HepG2 (cell line): ENCODE measurements around the gene AJM1. TPM values are rescaled to one million over a fixed set of nuclear protein-coding genes. Genes with fewer than 3 reads are reported as not detected.
A peak's percentile ranks its signal among the peaks of the same experiment; 100 is the strongest.

Experiments used
- BRCA1 ChIP-seq: sonication (generic); formaldehyde crosslinking; IDR thresholded peaks from 2 replicates; pipeline ENCODE4 v1.4.0; 2020; ENCODE audit warnings: missing genetic modification reagents
- FOXK1 ChIP-seq: sonication (generic); formaldehyde crosslinking; IDR thresholded peaks from 2 replicates; pipeline ENCODE4 v1.4.0; 2020; ENCODE audit warnings: low read depth, missing genetic modification reagents, borderline replicate concordance
- NR2F1 ChIP-seq, 2 experiments: fragments of 450-650 bp in 1 of 2; formaldehyde crosslinking in 1 of 2; IDR thresholded peaks; 2 replicates each; pipeline versions ENCODE4 v1.5.0 to v1.6.1; 2016 to 2020; ENCODE audit warnings: mild to moderate bottlenecking in 1 of 2, missing compliant biosample characterization in 1 of 2, missing genetic modification reagents in 1 of 2, moderate library complexity in 1 of 2
- RBFOX2 ChIP-seq: fragments of 200-400 bp; formaldehyde crosslinking; IDR thresholded peaks from 2 replicates; pipeline ENCODE4 v1.6.1; 2017; ENCODE audit warnings: low read depth, mild to moderate bottlenecking, low read length
- YEATS2 ChIP-seq: sonication (generic); formaldehyde crosslinking; IDR thresholded peaks from 2 replicates; pipeline ENCODE4 v1.4.0; 2020; ENCODE audit warnings: missing genetic modification reagents, borderline replicate concordance
- ZFP36L2 ChIP-seq: sonication (generic); formaldehyde crosslinking; IDR thresholded peaks from 2 replicates; pipeline ENCODE4 v1.4.0; 2020; ENCODE audit warnings: missing genetic modification reagents
- ZNF329 ChIP-seq: sonication (generic); formaldehyde crosslinking; IDR thresholded peaks from 2 replicates; pipeline ENCODE4 v1.9.0; 2021; ENCODE audit warnings: low read depth, mild to moderate bottlenecking, missing genetic modification reagents
- ZNF737 ChIP-seq: sonication (generic); formaldehyde crosslinking; IDR thresholded peaks from 2 replicates; pipeline ENCODE4 v1.5.0; 2020; ENCODE audit warnings: missing genetic modification reagents, mild to moderate bottlenecking, borderline replicate concordance
- polyA plus RNA-seq, 8 experiments: library from polyadenylated mRNA; depleted of rRNA in 3 of 8; stranded (reverse) in 7 of 8; unstranded in 1 of 8; fragments of >200 nt; fragmentation: Illumina TruSeq in 4 of 8; extraction: Trizol in 4 of 8; gene quantifications; 2 replicates each; pipeline versions ENCODE4 v1.2.1 to v1.2.3, GENCODE V29; 2011 to 2016; ENCODE audit warnings: low read depth in 4 of 8, missing spikeins in 1 of 8, mixed read lengths in 1 of 8; ENCODE audit not compliant: insufficient read depth in 1 of 8
- total RNA-seq, 5 experiments: library from RNA; depleted of rRNA; stranded (reverse); fragments of >200 nt; fragmentation: Illumina TruSeq; extraction: Trizol; gene quantifications; 2 replicates each; pipeline ENCODE4 v1.2.3, GENCODE V29; 2016; ENCODE audit warnings: low read depth in 1 of 5
- TF ChIP-seq, protein P1 (sequence below): sonication (generic); formaldehyde crosslinking; IDR thresholded peaks from 2 replicates; pipeline ENCODE4 v1.4.0; 2020; ENCODE audit warnings: missing genetic modification reagents
- TF ChIP-seq, protein P2 (sequence below): sonication (generic); formaldehyde crosslinking; IDR thresholded peaks from 2 replicates; pipeline ENCODE4 v1.8.0; 2022; ENCODE audit warnings: mild to moderate bottlenecking, missing genetic modification reagents; ENCODE audit not compliant: insufficient replicate concordance
- TF ChIP-seq, protein P3 (sequence below), 2 experiments: sonication (generic) in 1 of 2; formaldehyde crosslinking in 1 of 2; IDR thresholded peaks; 2 replicates each; pipeline versions ENCODE4 v1.4.0 to v1.6.1; 2018 to 2020; ENCODE audit warnings: missing genetic modification reagents in 2 of 2, borderline replicate concordance in 1 of 2, low read depth in 1 of 2, mild to moderate bottlenecking in 1 of 2, missing biosample characterization in 1 of 2
- TF ChIP-seq, protein P4 (sequence below): sonication (generic); formaldehyde crosslinking; IDR thresholded peaks from 2 replicates; pipeline ENCODE4 v1.5.0; 2020; ENCODE audit warnings: missing genetic modification reagents, mild to moderate bottlenecking, borderline replicate concordance

Gene AJM1
- total and polyA plus RNA-seq, 2 of the 13 experiments (the other 11 are each of a cell fraction or from before 2014, with no cell fraction given): 1.1 to 1.2 TPM

DNA sequence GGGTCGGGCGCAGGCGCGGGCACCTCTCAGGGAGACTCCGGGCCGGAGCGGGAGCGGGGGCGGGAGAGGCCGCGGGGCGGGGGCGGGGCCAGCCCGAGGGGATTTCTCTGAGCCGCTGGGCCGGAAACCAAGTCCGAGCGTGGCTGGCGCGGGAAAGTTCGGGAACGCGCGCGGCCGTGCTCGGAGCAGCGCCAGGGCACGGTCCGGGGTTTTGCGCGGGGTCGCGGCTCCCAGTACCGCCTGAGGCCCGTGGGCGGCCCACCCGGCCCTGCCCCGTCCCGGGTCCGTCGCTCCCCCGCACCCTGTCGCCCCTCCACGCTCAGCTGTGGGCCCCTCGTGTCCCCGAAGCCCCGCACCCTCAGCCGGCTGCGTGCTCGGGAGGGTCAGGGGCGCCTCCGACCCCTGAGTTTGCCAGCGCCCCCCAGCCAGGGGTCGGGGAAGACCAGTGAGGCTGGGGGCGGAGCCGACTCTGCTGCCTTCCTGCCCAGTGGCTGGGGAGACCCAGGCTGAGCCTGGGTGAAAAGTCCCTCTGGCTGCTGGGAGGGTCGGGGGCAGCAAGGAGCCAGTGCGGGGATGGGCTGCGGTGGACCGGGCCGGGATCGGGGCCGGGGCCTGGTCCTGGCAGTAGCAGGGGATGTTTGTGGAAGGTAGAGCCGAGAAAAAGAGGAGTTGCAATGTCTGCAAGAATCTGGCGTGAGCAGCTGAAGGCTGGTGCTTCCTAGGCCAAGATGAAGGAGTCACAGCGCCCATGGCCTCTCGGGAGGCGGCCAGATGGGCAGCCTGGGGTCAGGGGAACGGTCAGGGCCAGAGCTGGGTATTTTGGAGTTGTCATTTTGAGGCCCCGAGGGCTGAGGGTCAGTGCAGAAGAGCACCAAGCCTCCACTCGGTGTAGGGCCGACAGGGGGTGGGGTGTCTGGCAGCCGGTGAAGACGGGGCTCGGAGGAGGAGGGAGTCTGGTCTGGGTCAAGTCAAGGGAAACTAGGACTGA lies 44.6 kb downstream of the AJM1 start (continued):
- TF ChIP-seq, protein P1, sequence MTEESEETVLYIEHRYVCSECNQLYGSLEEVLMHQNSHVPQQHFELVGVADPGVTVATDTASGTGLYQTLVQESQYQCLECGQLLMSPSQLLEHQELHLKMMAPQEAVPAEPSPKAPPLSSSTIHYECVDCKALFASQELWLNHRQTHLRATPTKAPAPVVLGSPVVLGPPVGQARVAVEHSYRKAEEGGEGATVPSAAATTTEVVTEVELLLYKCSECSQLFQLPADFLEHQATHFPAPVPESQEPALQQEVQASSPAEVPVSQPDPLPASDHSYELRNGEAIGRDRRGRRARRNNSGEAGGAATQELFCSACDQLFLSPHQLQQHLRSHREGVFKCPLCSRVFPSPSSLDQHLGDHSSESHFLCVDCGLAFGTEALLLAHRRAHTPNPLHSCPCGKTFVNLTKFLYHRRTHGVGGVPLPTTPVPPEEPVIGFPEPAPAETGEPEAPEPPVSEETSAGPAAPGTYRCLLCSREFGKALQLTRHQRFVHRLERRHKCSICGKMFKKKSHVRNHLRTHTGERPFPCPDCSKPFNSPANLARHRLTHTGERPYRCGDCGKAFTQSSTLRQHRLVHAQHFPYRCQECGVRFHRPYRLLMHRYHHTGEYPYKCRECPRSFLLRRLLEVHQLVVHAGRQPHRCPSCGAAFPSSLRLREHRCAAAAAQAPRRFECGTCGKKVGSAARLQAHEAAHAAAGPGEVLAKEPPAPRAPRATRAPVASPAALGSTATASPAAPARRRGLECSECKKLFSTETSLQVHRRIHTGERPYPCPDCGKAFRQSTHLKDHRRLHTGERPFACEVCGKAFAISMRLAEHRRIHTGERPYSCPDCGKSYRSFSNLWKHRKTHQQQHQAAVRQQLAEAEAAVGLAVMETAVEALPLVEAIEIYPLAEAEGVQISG (CRISPR knock-in tag): peak; percentile 49; the same call in 1 of the 2 replicates
- TF ChIP-seq FOXK1 (CRISPR knock-in tag): no peak
- peak; percentile 74; the same call in 1 of the 2 replicates for TF ChIP-seq ZNF329 (CRISPR knock-in tag)
- TF ChIP-seq, protein P2, sequence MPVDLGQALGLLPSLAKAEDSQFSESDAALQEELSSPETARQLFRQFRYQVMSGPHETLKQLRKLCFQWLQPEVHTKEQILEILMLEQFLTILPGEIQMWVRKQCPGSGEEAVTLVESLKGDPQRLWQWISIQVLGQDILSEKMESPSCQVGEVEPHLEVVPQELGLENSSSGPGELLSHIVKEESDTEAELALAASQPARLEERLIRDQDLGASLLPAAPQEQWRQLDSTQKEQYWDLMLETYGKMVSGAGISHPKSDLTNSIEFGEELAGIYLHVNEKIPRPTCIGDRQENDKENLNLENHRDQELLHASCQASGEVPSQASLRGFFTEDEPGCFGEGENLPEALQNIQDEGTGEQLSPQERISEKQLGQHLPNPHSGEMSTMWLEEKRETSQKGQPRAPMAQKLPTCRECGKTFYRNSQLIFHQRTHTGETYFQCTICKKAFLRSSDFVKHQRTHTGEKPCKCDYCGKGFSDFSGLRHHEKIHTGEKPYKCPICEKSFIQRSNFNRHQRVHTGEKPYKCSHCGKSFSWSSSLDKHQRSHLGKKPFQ (CRISPR knock-in tag): peak; percentile 61
- TF ChIP-seq YEATS2: peak; percentile 40; the same call in 1 of the 2 replicates
- peak; percentile 15; the same call in 1 of the 2 replicates for TF ChIP-seq RBFOX2
- no peak for TF ChIP-seq BRCA1 (CRISPR knock-in tag)
- TF ChIP-seq, protein P3, sequence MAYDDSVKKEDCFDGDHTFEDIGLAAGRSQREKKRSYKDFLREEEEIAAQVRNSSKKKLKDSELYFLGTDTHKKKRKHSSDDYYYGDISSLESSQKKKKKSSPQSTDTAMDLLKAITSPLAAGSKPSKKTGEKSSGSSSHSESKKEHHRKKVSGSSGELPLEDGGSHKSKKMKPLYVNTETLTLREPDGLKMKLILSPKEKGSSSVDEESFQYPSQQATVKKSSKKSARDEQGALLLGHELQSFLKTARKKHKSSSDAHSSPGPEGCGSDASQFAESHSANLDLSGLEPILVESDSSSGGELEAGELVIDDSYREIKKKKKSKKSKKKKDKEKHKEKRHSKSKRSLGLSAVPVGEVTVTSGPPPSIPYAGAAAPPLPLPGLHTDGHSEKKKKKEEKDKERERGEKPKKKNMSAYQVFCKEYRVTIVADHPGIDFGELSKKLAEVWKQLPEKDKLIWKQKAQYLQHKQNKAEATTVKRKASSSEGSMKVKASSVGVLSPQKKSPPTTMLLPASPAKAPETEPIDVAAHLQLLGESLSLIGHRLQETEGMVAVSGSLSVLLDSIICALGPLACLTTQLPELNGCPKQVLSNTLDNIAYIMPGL (CRISPR knock-in tag; IDR thresholded peaks at IDR 0.05; ENCODE audit: borderline replicate concordance in 1 of 2, low read depth in 1 of 2): peak in 1 of 2 experiments; percentile 81; a peak in 2 of 4 replicates
- TF ChIP-seq, protein P4, sequence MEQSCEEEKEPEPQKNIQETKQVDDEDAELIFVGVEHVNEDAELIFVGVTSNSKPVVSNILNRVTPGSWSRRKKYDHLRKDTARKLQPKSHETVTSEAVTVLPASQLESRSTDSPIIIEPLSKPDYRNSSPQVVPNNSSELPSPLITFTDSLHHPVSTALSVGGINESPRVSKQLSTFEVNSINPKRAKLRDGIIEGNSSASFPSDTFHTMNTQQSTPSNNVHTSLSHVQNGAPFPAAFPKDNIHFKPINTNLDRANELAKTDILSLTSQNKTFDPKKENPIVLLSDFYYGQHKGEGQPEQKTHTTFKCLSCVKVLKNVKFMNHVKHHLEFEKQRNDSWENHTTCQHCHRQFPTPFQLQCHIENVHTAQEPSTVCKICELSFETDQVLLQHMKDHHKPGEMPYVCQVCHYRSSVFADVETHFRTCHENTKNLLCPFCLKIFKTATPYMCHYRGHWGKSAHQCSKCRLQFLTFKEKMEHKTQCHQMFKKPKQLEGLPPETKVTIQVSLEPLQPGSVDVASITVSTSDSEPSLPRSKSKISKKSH (CRISPR knock-in tag): 0 out of 2 replicates have a peak, but pooled peaks have one; percentile 53
- peak in 1 of 2 experiments; percentile 33; a peak in 1 of 4 replicates for TF ChIP-seq NR2F1 (CRISPR knock-in tag; IDR thresholded peaks at IDR 0.05)
- no peak for TF ChIP-seq ZFP36L2 (CRISPR knock-in tag)
- 0 out of 2 replicates have a peak, but pooled peaks have one; percentile 43 for TF ChIP-seq ZNF737 (CRISPR knock-in tag)
